NB4 (cell line): ENCODE measurements around the gene BBX.

Experiments
- CTCF ChIP-seq: IDR thresholded peaks from one replicate; pipeline ENCODE4 v1.5.1; 2012; ENCODE audit warnings: low read depth, low read length
- MAX ChIP-seq: IDR thresholded peaks from 2 replicates; pipeline ENCODE4 v1.6.1; 2011; ENCODE audit warnings: low read depth, low read length
- POLR2A ChIP-seq: IDR thresholded peaks from 2 replicates; pipeline ENCODE4 v1.6.1; 2011; ENCODE audit warnings: mild to moderate bottlenecking; ENCODE audit not compliant: insufficient read length; ENCODE audit errors: extremely low read depth

DNA sequence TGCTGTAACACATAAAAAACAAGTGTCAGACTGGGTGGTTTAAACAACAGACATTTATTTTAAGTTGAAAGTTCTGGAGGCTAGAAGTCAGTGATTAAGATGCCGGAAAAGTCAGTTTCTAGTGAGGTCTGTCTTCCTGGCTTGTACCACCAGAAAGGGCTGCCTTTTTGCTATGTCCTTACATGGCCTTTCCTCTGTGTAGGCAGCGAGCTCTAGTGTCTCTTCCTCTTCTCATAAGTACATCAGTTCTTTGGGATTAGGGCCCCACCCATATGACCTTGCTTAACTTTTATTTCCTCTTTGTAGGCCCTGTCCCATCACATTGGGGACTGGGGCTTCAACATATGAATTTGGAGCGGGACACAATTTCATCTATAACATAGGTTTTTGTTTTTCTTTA lies 128.0 kb downstream of the BBX start:
- no peak for TF ChIP-seq CTCF
- TF ChIP-seq MAX: no peak
- no peak for TF ChIP-seq POLR2A
